Measurements from ENCODE around the gene HBA1. TPM values are rescaled to one million over a fixed set of nuclear protein-coding genes. Genes with fewer than 3 reads are reported as not detected.
A peak's percentile ranks its signal among the peaks of the same experiment; 100 is the strongest.

The HBA1 gene
- total RNA-seq, 1 experiment from 2014 or later, result 3.4 TPM

- TF ChIP-seq ZNF532 (CRISPR knock-in tag; IDR thresholded peaks at IDR 0.05; ENCODE audit: borderline replicate concordance), result no peak
- TF ChIP-seq ZNF423 (CRISPR knock-in tag; IDR thresholded peaks at IDR 0.05), result no peak; the same call in 1 of the 2 replicates
- peak; percentile 98 for TF ChIP-seq ETV6 (CRISPR knock-in tag; IDR thresholded peaks at IDR 0.05)
- TF ChIP-seq ERG (CRISPR knock-in tag; IDR thresholded peaks at IDR 0.05), result 0 out of 2 replicates have a peak, but pooled peaks have one; percentile 68
- no peak for TF ChIP-seq JAZF1 (CRISPR knock-in tag; IDR thresholded peaks at IDR 0.05)
- TF ChIP-seq ZBTB21 (CRISPR knock-in tag; IDR thresholded peaks at IDR 0.05; ENCODE audit: borderline replicate concordance), result peak; percentile 95
Measured at GRCh38 chr16:180681-181564, 4.4 kb downstream of the HBA1 start (continued).

GRCh38 chr16:181565-182021 lies 5.1 kb downstream of the HBA1 start:
- no peak for DNase-seq (ENCODE audit: low spot score)
- POLR2A ChIA-PET, result no interaction called here
- peaks cover 40% of the 10 kb centered on the region for H3K27me3 Mint-ChIP-seq (ENCODE audit: low read depth)
- H3K27ac Mint-ChIP-seq, result no peak overlapping the region
- H3K36me3 Mint-ChIP-seq, result peaks cover 6% of the 10 kb centered on the region; the same call in 1 of the 2 replicates
- no peaks in the 10 kb centered on the region for H3K9me3 Mint-ChIP-seq
- no peak for ATAC-seq
- no peaks in the 10 kb centered on the region for H3K4me1 Mint-ChIP-seq
- H3K4me3 Mint-ChIP-seq, result no peak overlapping the region; the same call in 1 of the 2 replicates
- CTCF ChIA-PET, result interaction anchor here (0.8 to 4.8 kb wide), 14 partner anchors 9 to 171 kb away, joined by 3 to 50 read pairs (median 4); partner anchors contain the start of genes HBM and RHBDF1
- TF ChIP-seq ZNF219 (CRISPR knock-in tag; IDR thresholded peaks at IDR 0.05; ENCODE audit: borderline replicate concordance), result no peak
- 0 out of 2 replicates have a peak, but pooled peaks have one; percentile 67 for TF ChIP-seq ATF1 (CRISPR knock-in tag; IDR thresholded peaks at IDR 0.05)
- 0 out of 2 replicates have a peak, but pooled peaks have one; percentile 74 for TF ChIP-seq MLX (CRISPR knock-in tag; IDR thresholded peaks at IDR 0.05)
- TF ChIP-seq NFE2L1 (CRISPR knock-in tag; IDR thresholded peaks at IDR 0.05), result no peak
- no peak for TF ChIP-seq RELA (CRISPR knock-in tag; IDR thresholded peaks at IDR 0.05; ENCODE audit: borderline replicate concordance)
- TF ChIP-seq NR2C2 (CRISPR knock-in tag; IDR thresholded peaks at IDR 0.05), result no peak
- no peak for TF ChIP-seq ZNF121 (CRISPR knock-in tag; IDR thresholded peaks at IDR 0.05)
- no peak for TF ChIP-seq ZNF396 (CRISPR knock-in tag; IDR thresholded peaks at IDR 0.05; ENCODE audit: borderline replicate concordance)
- TF ChIP-seq CTCF (IDR thresholded peaks at IDR 0.05), result peak; percentile 99
- TF ChIP-seq IRF2 (CRISPR knock-in tag; IDR thresholded peaks at IDR 0.05; ENCODE audit: borderline replicate concordance, low read depth), result no peak
- no peak for TF ChIP-seq KAT7 (CRISPR knock-in tag; IDR thresholded peaks at IDR 0.05; ENCODE audit: borderline replicate concordance)
- no peak for TF ChIP-seq TEAD1 (CRISPR knock-in tag; IDR thresholded peaks at IDR 0.05)
- TF ChIP-seq NR1H2 (CRISPR knock-in tag; IDR thresholded peaks at IDR 0.05), result no peak
- no peak for TF ChIP-seq NFYB (CRISPR knock-in tag; conservative IDR thresholded peaks at IDR 0.05; ENCODE audit: low read depth)
- no peak for TF ChIP-seq ZNF138 (CRISPR knock-in tag; conservative IDR thresholded peaks at IDR 0.05)
- no peak for TF ChIP-seq MAX (CRISPR knock-in tag; IDR thresholded peaks at IDR 0.05)
- no peak for TF ChIP-seq PRDM15 (CRISPR knock-in tag; IDR thresholded peaks at IDR 0.05)
- TF ChIP-seq GABPB1 (CRISPR knock-in tag; IDR thresholded peaks at IDR 0.05), result no peak

Data from WTC11 (cell line).